NCI-H2227 treated with DMSO at 0.1 percent for 48 hours (cell line): ENCODE data around the gene TBL1X.
A peak's percentile ranks its signal among the peaks of the same experiment; 100 is the strongest.

Source experiments
- DNase-seq: peaks from one replicate; lab custom pipeline; 2025; lab: John Stamatoyannopoulos, UW

The TBL1X gene

GRCh38 chrX:9587642-9588041 lies 122.8 kb downstream of the TBL1X start:
- no peak for DNase-seq

- DNase-seq, result no peak
Observed at GRCh38 chrX:9591496-9591895, 126.6 kb downstream of the TBL1X start.

GRCh38 chrX:9593756-9594155 lies 128.9 kb downstream of the TBL1X start:
- no peak for DNase-seq

- no peak for DNase-seq
Observed at GRCh38 chrX:9595174-9595573, 130.3 kb downstream of the TBL1X start.

GRCh38 chrX:9596837-9597236 lies 132.0 kb downstream of the TBL1X start:
- DNase-seq, result no peak

- no peak for DNase-seq
Observed at GRCh38 chrX:9597361-9598035, 132.6 kb downstream of the TBL1X start.

- DNase-seq, result no peak
Observed at GRCh38 chrX:9598344-9598743, 133.5 kb downstream of the TBL1X start.

- no peak for DNase-seq
Observed at GRCh38 chrX:9604111-9604907, 139.5 kb downstream of the TBL1X start.

GRCh38 chrX:9604908-9605306 lies 140.0 kb downstream of the TBL1X start:
- no peak for DNase-seq

GRCh38 chrX:9605484-9605883 lies 140.6 kb downstream of the TBL1X start:
- no peak for DNase-seq

GRCh38 chrX:9606971-9607370 lies 142.1 kb downstream of the TBL1X start:
- no peak for DNase-seq

GRCh38 chrX:9609499-9609898 lies 144.6 kb downstream of the TBL1X start:
- DNase-seq, result peak; percentile 70

GRCh38 chrX:9609987-9610386 lies 145.1 kb downstream of the TBL1X start:
- no peak for DNase-seq

GRCh38 chrX:9610771-9611392 lies 146.0 kb downstream of the TBL1X start:
- no peak for DNase-seq

- no peak for DNase-seq
Observed at GRCh38 chrX:9611436-9612145, 146.7 kb downstream of the TBL1X start.

- peak; percentile 3 for DNase-seq
Observed at GRCh38 chrX:9612146-9612505, 147.3 kb downstream of the TBL1X start.

GRCh38 chrX:9614016-9614415 lies 149.2 kb downstream of the TBL1X start:
- no peak for DNase-seq

- no peak for DNase-seq
Observed at GRCh38 chrX:9619133-9619532, 154.3 kb downstream of the TBL1X start.

GRCh38 chrX:9619581-9619980 lies 154.7 kb downstream of the TBL1X start:
- no peak for DNase-seq

- no peak for DNase-seq
Observed at GRCh38 chrX:9622128-9622527, 157.3 kb downstream of the TBL1X start.

- DNase-seq, result no peak
Observed at GRCh38 chrX:9626379-9626778, 161.5 kb downstream of the TBL1X start.

GRCh38 chrX:9627922-9628321 lies 163.1 kb downstream of the TBL1X start:
- no peak for DNase-seq
